ENCODE data around the gene FBXL16.

Gene FBXL16

GRCh38 chr16:734981-735881 is 29.6 kb upstream of the FBXL16 start:
- no peak for DNase-seq (ENCODE audit: low read depth in 2 of 2)

- no peak for DNase-seq (ENCODE audit: low read depth in 2 of 2)
Observed at GRCh38 chr16:734208-734980, 28.8 kb upstream of the FBXL16 start.

- DNase-seq (ENCODE audit: low read depth in 2 of 2) = no peak
Observed at GRCh38 chr16:733382-734207, 28.0 kb upstream of the FBXL16 start.

GRCh38 chr16:732936-733335 is 27.3 kb upstream of the FBXL16 start:
- no peak for DNase-seq (ENCODE audit: low read depth in 2 of 2)

- DNase-seq (ENCODE audit: low read depth in 2 of 2) = no peak
Observed at GRCh38 chr16:732332-732731, 26.7 kb upstream of the FBXL16 start.

- no peak for DNase-seq (ENCODE audit: low read depth in 2 of 2)
Observed at GRCh38 chr16:730666-731509, 25.3 kb upstream of the FBXL16 start.

- no peak for DNase-seq (ENCODE audit: low read depth in 2 of 2)
Observed at GRCh38 chr16:729768-730665, 24.4 kb upstream of the FBXL16 start.

- DNase-seq (ENCODE audit: low read depth in 2 of 2) = no peak
Observed at GRCh38 chr16:728890-729744, 23.5 kb upstream of the FBXL16 start.

GRCh38 chr16:728131-728889 is 22.7 kb upstream of the FBXL16 start:
- DNase-seq (ENCODE audit: low read depth in 2 of 2) = peak in 1 of 2 donors; percentile 49

GRCh38 chr16:727291-727977 is 21.8 kb upstream of the FBXL16 start:
- DNase-seq (ENCODE audit: low read depth in 2 of 2) = no peak

GRCh38 chr16:726438-727290 is 21.1 kb upstream of the FBXL16 start, which contains the start of the genes CCDC78 and HAGHL:
TSS of gene CCDC78 (minus strand) at chr16:726443. CDS start at chr16:726367, 76 bp downstream.
TSS of gene HAGHL (plus strand) at chr16:727106. CDS start at chr16:727510, 404 bp downstream.
- DNase-seq (ENCODE audit: low read depth in 2 of 2) = peak; percentile 37 to 45

- no peak for DNase-seq (ENCODE audit: low read depth in 2 of 2)
Observed at GRCh38 chr16:726188-726437, 20.5 kb upstream of the FBXL16 start.

GRCh38 chr16:725463-726187 is 20.0 kb upstream of the FBXL16 start:
- DNase-seq (ENCODE audit: low read depth in 2 of 2) = no peak

GRCh38 chr16:725041-725376 is 19.4 kb upstream of the FBXL16 start:
- no peak for DNase-seq (ENCODE audit: low read depth in 2 of 2)

GRCh38 chr16:724188-725040 is 18.8 kb upstream of the FBXL16 start:
- DNase-seq (ENCODE audit: low read depth in 2 of 2) = no peak

Measured in stimulated activated CD8-positive, alpha-beta memory T cell treated with anti-CD3 and anti-CD28 coated beads, Interleukin-15, amount 100 ng/mL, for 4 hours (primary cell).